Spleen (tissue), 11 donors: ENCODE measurements around the gene GATA2. TPM values are rescaled to one million over a fixed set of nuclear protein-coding genes. Genes with fewer than 3 reads are reported as not detected.

Source experiments
- DNase-seq: peaks from one replicate; pipeline ENCODE4 v3.0.0-alpha.2; 2020
- H3K27ac ChIP-seq, 8 donors: fragments of 200-600 bp; sonication (generic) in 7 of 8; 1 replicate in 4 of 8; 2 replicates in 4 of 8; pipeline versions ENCODE4 v1.5.0 to v1.8.0; 2016 to 2021; ENCODE audit warnings: inconsistent platforms in 4 of 8, mild to moderate bottlenecking in 4 of 8, moderate library complexity in 1 of 8
- H3K27me3 ChIP-seq, 7 donors: fragments of 200-600 bp; sonication (generic) in 6 of 7; replicated peaks in 1 of 7; 1 replicate in 4 of 7; 2 replicates in 3 of 7; pipeline versions ENCODE4 v1.5.0 to v1.8.0; 2016 to 2021; ENCODE audit warnings: inconsistent platforms in 3 of 7, mild to moderate bottlenecking in 1 of 7
- H3K36me3 ChIP-seq, 6 donors: fragments of 200-600 bp; sonication (generic) in 5 of 6; 1 replicate in 4 of 6; 2 replicates in 2 of 6; pipeline versions ENCODE4 v1.5.0 to v1.8.0; 2016 to 2021; ENCODE audit warnings: inconsistent platforms in 2 of 6
- H3K4me1 ChIP-seq, 6 donors: fragments of 200-600 bp; sonication (generic) in 5 of 6; 1 replicate in 3 of 6; 2 replicates in 3 of 6; pipeline versions ENCODE4 v1.5.0 to v1.8.0; 2016 to 2021; ENCODE audit warnings: inconsistent platforms in 3 of 6
- H3K4me3 ChIP-seq, 8 donors: fragments of 200-600 bp; sonication (generic) in 7 of 8; 1 replicate in 4 of 8; 2 replicates in 4 of 8; pipeline versions ENCODE4 v1.5.0 to v1.8.0; 2016 to 2021; ENCODE audit warnings: inconsistent platforms in 4 of 8, mild to moderate bottlenecking in 4 of 8, moderate library complexity in 2 of 8
- H3K9me3 ChIP-seq, 8 donors: fragments of 200-600 bp; sonication (generic) in 7 of 8; 1 replicate in 4 of 8; 2 replicates in 4 of 8; pipeline versions ENCODE4 v1.5.0 to v1.8.0; 2016 to 2021; ENCODE audit warnings: inconsistent platforms in 4 of 8
- POLR2A ChIP-seq, 3 donors: fragments of 450-650 bp; IDR thresholded peaks; one replicate each; pipeline ENCODE4 v1.5.1; 2017; ENCODE audit warnings: antibody characterized with exemption in 3 of 3, mild to moderate bottlenecking in 1 of 3
- POLR2AphosphoS5 ChIP-seq, 3 donors: sonication (generic); formaldehyde crosslinking; IDR thresholded peaks; one replicate each; pipeline ENCODE4 v1.5.1; 2017; ENCODE audit warnings: antibody characterized with exemption in 3 of 3
- WGBS, 5 donors: extraction: QIAGEN DNeasy Blood & Tissue Kit in 3 of 5; methylation state at CpG; one replicate each; pipeline versions ENCODE4 v1.1.5 to v1.1.7; 2013 to 2018; 5-methylcytosine and 5-hydroxymethylcytosine counted together
- intact Hi-C: fragments of 100-400 bp; cut with DNase I; formaldehyde crosslinking; loops from one replicate; pipeline ENCODE4 v1.15.0; 2023; ENCODE audit warnings: low total_unique reads
- polyA plus RNA-seq, 3 donors: library from polyadenylated mRNA; stranded (reverse); fragments of 200-250 nt; gene quantifications; one replicate each; pipeline ENCODE4 v1.2.1, GENCODE V29; 2013
- total RNA-seq, 7 donors: library from RNA; depleted of rRNA in 3 of 7; stranded (reverse); fragments of >200 nt in 3 of 7; fragmentation: NEBNext Ultra II Directional in 4 of 7; extraction: Animal tissue kit (Norgen Biotek cat#: 25700) in 4 of 7; gene quantifications; one replicate each; pipeline versions ENCODE4 v1.1.0 to v1.2.1, GENCODE V29; 2016 to 2021
- TF ChIP-seq, protein P1 (sequence below), 11 experiments: fragments of 200-600 bp in 7 of 11; fragments of 450-650 bp in 4 of 11; sonication (generic) in 4 of 11; IDR thresholded peaks in 8 of 11; conservative IDR thresholded peaks in 3 of 11; 1 replicate in 7 of 11; 2 replicates in 4 of 11; pipeline versions ENCODE4 v1.4.0 to v1.8.0; 2016 to 2021; ENCODE audit warnings: antibody characterized with exemption in 11 of 11, inconsistent platforms in 4 of 11, mild to moderate bottlenecking in 1 of 11
- donor health status: healthy with polysubstance abuse.
- donor health status: DM: no; HTN: no; CAD: no; lungs with moderate emphysema.
- donor health status: DM: no; HTN: no; CAD: no.
- donor health status: Bipolar disorder and iron deficiency.
- donor health status: healthy.
- donor health status: DM: no; HTN: no; CAD: no.
- donor health status: DM: yes; HTN: yes; CAD: no.

The GATA2 gene
- total and polyA plus RNA-seq, 10 donors, result 2.2 to 28.6 (median 17.0) TPM

- Histone ChIP-seq H3K4me1 (peaks cover 0 to 10% (median 3%) of the 10 kb centered on the region in 6 donors), H3K4me3 (no peak overlapping the region), H3K9me3 (no peaks in the 10 kb centered on the region), H3K36me3 (no peaks in the 10 kb centered on the region), H3K27ac (no peak overlapping the region), H3K27me3 (peaks cover 0 to 8% (median 0%) of the 10 kb centered on the region in 7 donors)
- intact Hi-C loops, result no loop called here
- TF ChIP-seq POLR2AphosphoS5 (IDR thresholded peaks at IDR 0.05), result no peak
- TF ChIP-seq, protein P1, sequence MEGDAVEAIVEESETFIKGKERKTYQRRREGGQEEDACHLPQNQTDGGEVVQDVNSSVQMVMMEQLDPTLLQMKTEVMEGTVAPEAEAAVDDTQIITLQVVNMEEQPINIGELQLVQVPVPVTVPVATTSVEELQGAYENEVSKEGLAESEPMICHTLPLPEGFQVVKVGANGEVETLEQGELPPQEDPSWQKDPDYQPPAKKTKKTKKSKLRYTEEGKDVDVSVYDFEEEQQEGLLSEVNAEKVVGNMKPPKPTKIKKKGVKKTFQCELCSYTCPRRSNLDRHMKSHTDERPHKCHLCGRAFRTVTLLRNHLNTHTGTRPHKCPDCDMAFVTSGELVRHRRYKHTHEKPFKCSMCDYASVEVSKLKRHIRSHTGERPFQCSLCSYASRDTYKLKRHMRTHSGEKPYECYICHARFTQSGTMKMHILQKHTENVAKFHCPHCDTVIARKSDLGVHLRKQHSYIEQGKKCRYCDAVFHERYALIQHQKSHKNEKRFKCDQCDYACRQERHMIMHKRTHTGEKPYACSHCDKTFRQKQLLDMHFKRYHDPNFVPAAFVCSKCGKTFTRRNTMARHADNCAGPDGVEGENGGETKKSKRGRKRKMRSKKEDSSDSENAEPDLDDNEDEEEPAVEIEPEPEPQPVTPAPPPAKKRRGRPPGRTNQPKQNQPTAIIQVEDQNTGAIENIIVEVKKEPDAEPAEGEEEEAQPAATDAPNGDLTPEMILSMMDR (IDR thresholded peaks at IDR 0.05 in 8 of 11, conservative IDR thresholded peaks at IDR 0.05 in 3 of 11), result no peak
- no peak for TF ChIP-seq POLR2A (IDR thresholded peaks at IDR 0.05)
- WGBS, 5 donors, result 68 to 93% (median 83%) methylated on average over 1 of the region's 1 CpG
- DNase-seq, result no peak
Measured at GRCh38 chr3:128445357-128445756, 47.6 kb downstream of the GATA2 start.

GRCh38 chr3:128443771-128444170, 49.2 kb downstream of the GATA2 start:
- TF ChIP-seq POLR2AphosphoS5 (IDR thresholded peaks at IDR 0.05) (no peak), POLR2A (IDR thresholded peaks at IDR 0.05) (no peak)
- TF ChIP-seq, protein P1 (IDR thresholded peaks at IDR 0.05 in 8 of 11, conservative IDR thresholded peaks at IDR 0.05 in 3 of 11), result no peak
- Histone ChIP-seq H3K4me3 (no peak overlapping the region), H3K36me3 (no peaks in the 10 kb centered on the region), H3K4me1 (peaks cover 0 to 10% (median 2%) of the 10 kb centered on the region in 6 donors), H3K27me3 (peaks cover 0 to 18% (median 0%) of the 10 kb centered on the region in 7 donors), H3K9me3 (no peaks in the 10 kb centered on the region), H3K27ac (no peak overlapping the region)
- no peak for DNase-seq
- intact Hi-C loops, result no loop called here
- 62 to 76% (median 67%) methylated on average over 3 of the region's 3 CpGs for WGBS, 5 donors

- intact Hi-C loops, result no loop called here
- DNase-seq, result no peak
- Histone ChIP-seq H3K4me3 (no peak overlapping the region), H3K9me3 (no peaks in the 10 kb centered on the region), H3K4me1 (peaks cover 0 to 2% (median 0%) of the 10 kb centered on the region in 6 donors), H3K36me3 (no peaks in the 10 kb centered on the region), H3K27me3 (peaks cover 0 to 26% (median 0%) of the 10 kb centered on the region in 7 donors), H3K27ac (no peak overlapping the region)
- WGBS, 5 donors, result 85 to 92% (median 91%) methylated on average over 6 of the region's 6 CpGs
- TF ChIP-seq POLR2A (IDR thresholded peaks at IDR 0.05) (no peak), POLR2AphosphoS5 (IDR thresholded peaks at IDR 0.05) (no peak)
- TF ChIP-seq, protein P1 (IDR thresholded peaks at IDR 0.05 in 8 of 11, conservative IDR thresholded peaks at IDR 0.05 in 3 of 11), result no peak
Measured at GRCh38 chr3:128442949-128443348, 50.1 kb downstream of the GATA2 start.

- intact Hi-C loops, result no loop called here
- 70 to 97% (median 86%) methylated on average over 6 to 7 of the region's 7 CpGs for WGBS, 5 donors
Measured at GRCh38 chr3:128442070-128442469, 50.9 kb downstream of the GATA2 start.

More at GRCh38 chr3:128442070-128442469, 50.9 kb downstream of the GATA2 start:
- TF ChIP-seq, protein P1 (IDR thresholded peaks at IDR 0.05 in 8 of 11, conservative IDR thresholded peaks at IDR 0.05 in 3 of 11), result no peak
- TF ChIP-seq POLR2A (IDR thresholded peaks at IDR 0.05), result no peak
- TF ChIP-seq POLR2AphosphoS5 (IDR thresholded peaks at IDR 0.05), result no peak
- Histone ChIP-seq H3K27ac (no peak overlapping the region), H3K36me3 (no peaks in the 10 kb centered on the region), H3K4me3 (no peak overlapping the region), H3K4me1 (no peaks in the 10 kb centered on the region), H3K9me3 (no peaks in the 10 kb centered on the region), H3K27me3 (peaks cover 0 to 26% (median 0%) of the 10 kb centered on the region in 7 donors)
- no peak for DNase-seq
